Kidney epithelial cell (primary cell): ENCODE data around the gene SPIRE2. TPM values are rescaled to one million over a fixed set of nuclear protein-coding genes. Genes with fewer than 3 reads are reported as not detected.

ENCODE experiments used
- DNase-seq: peaks from one replicate; pipeline ENCODE4 v3.0.0-alpha.2; 2010; ENCODE audit warnings: low read depth
- H3K27me3 ChIP-seq: 2 replicates; pipeline ENCODE4 v1.6.0; 2011; ENCODE audit warnings: low read length; ENCODE audit not compliant: control insufficient read depth, insufficient read depth
- H3K36me3 ChIP-seq: 2 replicates; pipeline ENCODE4 v1.5.1; 2011; ENCODE audit warnings: low read length; ENCODE audit not compliant: control insufficient read depth, insufficient read depth
- H3K4me3 ChIP-seq: 2 replicates; pipeline ENCODE4 v1.5.1; 2011; ENCODE audit warnings: low read depth, mild to moderate bottlenecking, control low read depth, low read length
- CTCF ChIP-seq: IDR thresholded peaks from 2 replicates; pipeline ENCODE4 v1.5.1; 2011; ENCODE audit warnings: mild to moderate bottlenecking, moderate library complexity, low read length, control low read depth, inconsistent platforms; ENCODE audit not compliant: insufficient read depth, poor library complexity, severe bottlenecking
- total RNA-seq: library from RNA; depleted of rRNA; stranded (reverse); fragments of >200 nt; gene quantifications from 2 replicates; pipeline ENCODE4 v1.2.3, GENCODE V29; 2015

Gene SPIRE2
- total RNA-seq, 1 donor from 2014 or later, result 1.4 TPM

GRCh38 chr16:89897204-89897603 is 68.9 kb downstream of the SPIRE2 start:
- TF ChIP-seq CTCF, result no peak
- no peak for DNase-seq
- H3K27me3 ChIP-seq, result no peaks in the 10 kb centered on the region
- H3K36me3 ChIP-seq, result peaks cover 1% of the 10 kb centered on the region
- H3K4me3 ChIP-seq, result no peak overlapping the region

- TF ChIP-seq CTCF, result no peak
- H3K36me3 ChIP-seq, result peaks cover 1% of the 10 kb centered on the region
- no peak for DNase-seq
- H3K27me3 ChIP-seq, result no peaks in the 10 kb centered on the region
- no peak overlapping the region for H3K4me3 ChIP-seq
These were observed 70.1 kb downstream of the SPIRE2 start for GRCh38 chr16:89898201-89898967.

GRCh38 chr16:89899879-89900481 is 71.7 kb downstream of the SPIRE2 start:
- Histone ChIP-seq H3K4me3 (no peak overlapping the region), H3K27me3 (no peaks in the 10 kb centered on the region), H3K36me3 (peaks cover 4% of the 10 kb centered on the region)
- TF ChIP-seq CTCF, result no peak
- no peak for DNase-seq

- Histone ChIP-seq H3K36me3 (peaks cover 4% of the 10 kb centered on the region), H3K27me3 (no peaks in the 10 kb centered on the region), H3K4me3 (no peak overlapping the region)
- no peak for TF ChIP-seq CTCF
- DNase-seq, result no peak
These were observed 72.6 kb downstream of the SPIRE2 start for GRCh38 chr16:89900885-89901284.

- H3K36me3 ChIP-seq, result peaks cover 6% of the 10 kb centered on the region
- H3K27me3 ChIP-seq, result no peaks in the 10 kb centered on the region
- DNase-seq, result no peak
- no peak for TF ChIP-seq CTCF
- no peak overlapping the region for H3K4me3 ChIP-seq
These were observed 74.7 kb downstream of the SPIRE2 start for GRCh38 chr16:89902980-89903379.

GRCh38 chr16:89903908-89904515 is 75.7 kb downstream of the SPIRE2 start:
- H3K4me3 ChIP-seq, result no peak overlapping the region
- no peak for TF ChIP-seq CTCF
- peaks cover 6% of the 10 kb centered on the region for H3K36me3 ChIP-seq
- no peak for DNase-seq
- H3K27me3 ChIP-seq, result no peaks in the 10 kb centered on the region
